ENCODE results near the gene TRMT11. TPM values are rescaled to one million over a fixed set of nuclear protein-coding genes. Genes with fewer than 3 reads are reported as not detected.

The TRMT11 gene
- total and polyA plus RNA-seq, 10 donors, result 10.7 to 37.7 (median 22.2) TPM

DNA sequence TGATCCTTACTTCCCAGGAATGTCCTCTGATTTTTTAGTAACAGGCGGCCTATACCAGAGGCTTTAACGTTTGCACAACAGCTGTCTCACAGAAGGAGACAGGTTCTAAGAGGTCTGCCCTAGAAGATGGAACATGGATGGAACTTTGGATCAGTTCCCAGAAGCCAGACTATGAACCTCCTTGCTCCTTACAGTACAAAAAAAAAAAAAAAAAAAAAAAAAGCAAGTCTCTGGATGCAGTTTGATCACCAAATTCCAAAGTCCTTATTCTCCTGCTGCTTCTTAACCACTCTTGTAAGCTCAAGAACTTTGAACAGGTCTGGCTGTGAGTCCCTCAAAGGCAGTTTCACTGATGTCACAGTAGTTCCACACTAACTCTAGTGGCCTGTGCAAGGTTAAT lies 2.0 kb upstream of the TRMT11 start:
- Histone ChIP-seq H3K27ac (no peak overlapping the region), H3K36me3 (peaks cover 0 to 34% (median 2%) of the 10 kb centered on the region in 6 donors), H3K4me1 (peaks cover 6 to 43% (median 30%) of the 10 kb centered on the region in 6 donors), H3K27me3 (replicated peaks in 1 of 7) (no peaks in the 10 kb centered on the region), H3K9me3 (no peaks in the 10 kb centered on the region), H3K4me3 (no peak overlapping the region)
- intact Hi-C loops (cut with DNase I; ENCODE audit: low total_unique reads), result loop anchor here (10.0 kb wide), 1 partner anchor 1280 kb away; the partner anchor contains the start of gene RNF146
- WGBS, 5 donors, result 72 to 96% (median 80%) methylated on average over 2 of the region's 2 CpGs
- TF ChIP-seq CTCF (IDR thresholded peaks at IDR 0.05 in 8 of 11, conservative IDR thresholded peaks at IDR 0.05 in 3 of 11) (no peak), POLR2A (IDR thresholded peaks at IDR 0.05) (no peak), POLR2AphosphoS5 (IDR thresholded peaks at IDR 0.05) (no peak)
- no peak for DNase-seq

- WGBS, 5 donors, result 71 to 77% (median 72%) methylated on average over 4 of the region's 4 CpGs
- intact Hi-C loops (cut with DNase I; ENCODE audit: low total_unique reads), result loop anchor here (10.0 kb wide), 1 partner anchor 1279 kb away; the partner anchor contains the start of gene RNF146
- no peak for DNase-seq
- Histone ChIP-seq H3K36me3 (peaks cover 0 to 22% (median 2%) of the 10 kb centered on the region in 6 donors), H3K4me1 (peaks cover 6 to 55% (median 30%) of the 10 kb centered on the region in 6 donors), H3K9me3 (no peaks in the 10 kb centered on the region), H3K27ac (peak overlapping the region in 4 of 8 donors; percentile 70 to 87 (median 82)), H3K27me3 (replicated peaks in 1 of 7) (no peaks in the 10 kb centered on the region), H3K4me3 (peak overlapping the region in 6 of 8 donors; percentile 71 to 96 (median 83))
- TF ChIP-seq POLR2A (IDR thresholded peaks at IDR 0.05) (no peak), POLR2AphosphoS5 (IDR thresholded peaks at IDR 0.05) (no peak), CTCF (IDR thresholded peaks at IDR 0.05 in 8 of 11, conservative IDR thresholded peaks at IDR 0.05 in 3 of 11) (no peak)
Observed at GRCh38 chr6:125985522-125985921, 818 bp upstream of the TRMT11 start.

- 2 to 7% (median 4%) methylated on average over 3 of the region's 3 CpGs for WGBS, 5 donors
- Histone ChIP-seq H3K4me1 (peaks cover 6 to 55% (median 30%) of the 10 kb centered on the region in 6 donors), H3K27me3 (replicated peaks in 1 of 7) (no peaks in the 10 kb centered on the region), H3K4me3 (peak overlapping the region; percentile 71 to 96 (median 80)), H3K36me3 (peaks cover 0 to 18% (median 2%) of the 10 kb centered on the region in 6 donors), H3K27ac (peak overlapping the region; percentile 70 to 90 (median 81)), H3K9me3 (no peaks in the 10 kb centered on the region)
- TF ChIP-seq CTCF (IDR thresholded peaks at IDR 0.05 in 8 of 11, conservative IDR thresholded peaks at IDR 0.05 in 3 of 11), result no peak
- TF ChIP-seq POLR2AphosphoS5 (IDR thresholded peaks at IDR 0.05), result no peak
- no peak for TF ChIP-seq POLR2A (IDR thresholded peaks at IDR 0.05)
- intact Hi-C loops (cut with DNase I; ENCODE audit: low total_unique reads), result loop anchor here (10.0 kb wide), 1 partner anchor 1279 kb away; the partner anchor contains the start of gene RNF146
- no peak for DNase-seq
Observed at GRCh38 chr6:125985979-125986300, 400 bp upstream of the TRMT11 start.

DNA sequence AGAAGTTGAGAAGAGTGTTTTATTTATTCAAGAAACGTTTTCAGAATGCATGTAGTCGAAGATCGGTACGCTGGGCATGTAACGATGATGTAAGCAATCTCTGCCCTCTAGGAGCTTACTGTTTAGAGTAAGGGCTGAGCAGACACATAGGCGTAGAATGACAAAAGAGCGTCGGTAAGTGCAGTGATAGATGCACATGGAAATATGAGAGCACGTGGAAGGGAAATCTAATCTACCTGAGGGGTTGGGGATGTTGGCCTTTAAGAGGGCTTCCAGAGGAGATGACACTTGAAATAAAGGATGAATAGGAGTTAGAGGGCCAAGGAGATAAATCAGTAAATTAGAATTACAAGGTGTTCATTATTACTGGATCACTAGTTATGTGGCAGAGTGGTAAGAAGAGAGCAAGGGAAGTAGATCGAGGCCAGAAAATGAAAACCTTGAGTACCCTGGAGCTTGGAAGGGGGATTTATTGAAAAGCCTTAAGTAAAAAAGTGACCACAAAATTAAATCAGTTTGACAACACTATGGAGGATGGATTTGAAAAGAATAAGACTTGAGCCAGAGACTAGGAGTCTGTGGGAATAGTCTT lies 782 bp downstream of the TRMT11 start:
- Histone ChIP-seq H3K4me3 (peak overlapping the region; percentile 71 to 96 (median 80)), H3K36me3 (peaks cover 0 to 6% (median 0%) of the 10 kb centered on the region in 6 donors), H3K4me1 (peaks cover 6 to 67% (median 30%) of the 10 kb centered on the region in 6 donors), H3K27me3 (replicated peaks in 1 of 7) (no peaks in the 10 kb centered on the region), H3K9me3 (no peaks in the 10 kb centered on the region), H3K27ac (peak overlapping the region; percentile 70 to 90 (median 81))
- intact Hi-C loops (cut with DNase I; ENCODE audit: low total_unique reads), result loop anchor here (10.0 kb wide), 1 partner anchor 1278 kb away; the partner anchor contains the start of gene RNF146
- DNase-seq, result no peak
- no peak for TF ChIP-seq CTCF (IDR thresholded peaks at IDR 0.05 in 8 of 11, conservative IDR thresholded peaks at IDR 0.05 in 3 of 11)
- no peak for TF ChIP-seq POLR2AphosphoS5 (IDR thresholded peaks at IDR 0.05)
- TF ChIP-seq POLR2A (IDR thresholded peaks at IDR 0.05), result no peak
- WGBS, 5 donors, result 23 to 31% (median 27%) methylated on average over 10 of the region's 10 CpGs

All from spleen (tissue), 11 donors.